SHP77 treated with DMSO at 0.1 percent for 48 hours (cell line): Measurements from ENCODE around the gene GNG10.
"Not testable (repeated sequence)": the region's sequence is repeated elsewhere in the genome, so short reads cannot be mapped to it uniquely, and the experiment has no call there.

Experiments
- DNase-seq: peaks from one replicate; lab custom pipeline; 2025; lab: John Stamatoyannopoulos, UW

The GNG10 gene

DNA sequence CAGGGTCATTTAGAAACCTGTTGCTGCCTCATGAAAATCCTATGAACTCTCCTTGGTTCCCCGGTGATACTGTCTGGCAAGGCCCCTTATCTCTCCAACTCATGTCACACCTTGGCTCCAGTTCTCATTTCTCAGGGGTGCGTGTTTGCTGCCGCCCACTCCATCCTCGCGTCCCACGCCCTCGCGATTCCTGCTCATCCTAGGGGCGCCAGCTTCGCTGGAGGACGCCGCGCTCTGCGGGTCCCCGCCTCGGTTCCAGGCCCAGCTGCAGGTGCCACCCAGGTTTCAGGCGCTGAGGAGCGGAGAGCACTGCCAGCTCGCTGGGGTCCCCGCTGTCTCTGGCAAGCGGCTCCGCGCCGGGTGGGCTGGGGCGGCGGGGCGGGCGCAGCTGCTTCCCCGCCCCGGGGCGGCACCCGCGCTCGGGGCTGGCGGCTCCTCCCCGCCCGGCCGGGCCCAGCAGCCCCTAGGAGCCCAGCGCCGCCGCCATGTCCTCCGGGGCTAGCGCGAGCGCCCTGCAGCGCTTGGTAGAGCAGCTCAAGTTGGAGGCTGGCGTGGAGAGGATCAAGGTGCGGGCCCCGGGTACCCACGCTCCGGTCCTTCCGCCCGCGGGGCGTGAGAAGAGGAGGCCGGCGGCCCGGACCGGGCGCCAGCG lies at the start of gene GNG10:
GNG10 (plus strand) TSS at position 456 of the 652 bp plus-strand sequence; CDS start at position 486, 30 bp downstream.
- DNase-seq: no peak

DNA sequence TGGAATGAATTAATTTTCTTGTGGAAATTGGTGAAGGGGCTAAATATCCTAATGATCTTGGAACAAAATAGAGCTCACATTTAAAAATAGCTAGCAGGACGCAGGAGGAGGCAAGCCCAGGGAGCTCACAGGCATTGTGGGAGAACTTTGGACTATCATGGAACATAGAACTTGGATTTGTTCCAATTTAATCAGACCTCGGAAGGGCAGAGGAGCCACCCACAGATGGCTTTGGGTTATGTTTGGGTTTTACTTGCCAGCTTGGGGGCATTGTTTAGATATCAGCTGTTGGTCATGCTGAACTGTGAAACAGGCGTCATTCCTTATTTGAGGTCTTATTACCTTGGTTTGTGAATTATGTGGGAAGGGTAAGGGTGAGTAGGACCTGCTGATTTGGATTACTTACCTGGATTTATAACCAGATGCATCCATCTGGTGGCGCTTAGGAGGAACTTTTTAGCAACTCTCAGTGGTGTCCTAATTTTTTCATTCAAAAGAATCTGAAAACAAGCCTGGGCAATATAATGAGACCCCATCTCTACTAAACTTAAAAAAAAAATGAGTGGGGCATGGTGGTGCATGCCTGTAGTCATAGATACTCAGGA lies 47.9 kb upstream of the GNG10 start:
- no peak for DNase-seq

DNA sequence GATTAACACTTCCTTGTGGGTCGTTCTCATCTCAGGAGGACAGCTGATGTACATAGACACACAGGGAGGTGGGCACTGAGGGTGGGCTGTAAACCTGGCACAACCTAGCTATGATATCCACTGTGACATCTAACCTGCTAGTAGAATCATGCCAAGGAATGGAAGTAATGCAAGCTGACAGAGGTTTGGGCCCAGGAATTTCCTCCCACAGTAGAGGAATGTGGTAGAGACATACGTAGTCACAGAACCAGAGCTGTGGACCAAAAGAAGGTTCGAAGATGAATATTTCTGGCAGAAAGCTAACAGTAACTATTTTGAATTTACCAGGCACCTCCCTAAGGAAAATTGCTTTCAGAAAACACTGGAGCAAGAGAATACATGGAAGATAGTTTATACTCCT lies 45.5 kb upstream of the GNG10 start:
- DNase-seq: no peak

DNA sequence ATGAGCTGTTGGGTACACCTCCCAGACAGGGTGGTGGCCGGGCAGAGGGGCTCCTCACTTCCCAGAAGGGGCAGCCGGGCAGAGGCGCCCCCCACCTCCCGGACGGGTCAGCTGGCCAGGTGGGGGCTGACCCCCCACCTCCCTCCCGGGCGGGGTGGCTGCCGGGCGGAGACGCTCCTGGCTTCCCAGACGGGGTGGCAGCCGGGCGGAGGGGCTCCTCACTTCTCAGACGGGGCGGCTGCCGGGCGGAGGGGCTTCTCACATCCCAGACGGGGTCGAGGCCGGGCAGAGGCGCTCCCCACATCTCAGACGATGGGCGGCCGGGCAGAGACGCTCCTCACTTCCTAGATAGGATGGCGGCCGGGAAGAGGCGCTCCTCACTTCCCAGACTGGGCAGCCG lies 44.1 kb upstream of the GNG10 start:
- DNase-seq: not testable (repeated sequence)

DNA sequence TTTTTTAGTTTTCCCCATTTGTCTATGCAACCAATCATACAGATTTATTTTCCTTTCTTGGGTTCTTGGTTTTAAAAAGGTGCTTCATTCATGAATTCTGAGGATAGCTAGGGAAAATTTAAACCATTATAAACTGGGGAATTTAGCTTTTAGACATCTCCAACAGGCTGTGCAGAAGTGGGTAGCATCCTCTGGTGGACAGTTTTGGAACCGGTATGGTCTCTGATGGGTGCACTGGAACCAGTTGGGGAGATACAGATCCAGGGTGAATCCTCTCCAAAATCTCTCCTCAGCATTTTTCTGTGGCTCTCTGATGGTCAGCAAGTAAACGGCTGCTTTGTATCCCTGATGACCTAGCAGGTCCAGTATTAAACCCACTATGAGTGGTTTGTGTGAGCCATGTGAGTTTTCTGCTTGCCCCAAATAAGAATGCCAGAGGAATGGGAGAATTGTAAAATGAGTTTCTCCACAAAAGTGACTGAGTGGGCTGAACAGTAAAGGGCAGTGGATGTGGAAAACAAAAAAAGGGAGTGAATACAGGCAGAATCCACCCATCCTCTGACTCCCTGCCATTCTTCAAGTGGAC lies 39.4 kb upstream of the GNG10 start:
- DNase-seq: no peak

GRCh38 chr9:111622626-111623025 lies 38.8 kb upstream of the GNG10 start:
- no peak for DNase-seq

GRCh38 chr9:111627260-111627963 lies 34.0 kb upstream of the GNG10 start:
- DNase-seq: no peak

DNA sequence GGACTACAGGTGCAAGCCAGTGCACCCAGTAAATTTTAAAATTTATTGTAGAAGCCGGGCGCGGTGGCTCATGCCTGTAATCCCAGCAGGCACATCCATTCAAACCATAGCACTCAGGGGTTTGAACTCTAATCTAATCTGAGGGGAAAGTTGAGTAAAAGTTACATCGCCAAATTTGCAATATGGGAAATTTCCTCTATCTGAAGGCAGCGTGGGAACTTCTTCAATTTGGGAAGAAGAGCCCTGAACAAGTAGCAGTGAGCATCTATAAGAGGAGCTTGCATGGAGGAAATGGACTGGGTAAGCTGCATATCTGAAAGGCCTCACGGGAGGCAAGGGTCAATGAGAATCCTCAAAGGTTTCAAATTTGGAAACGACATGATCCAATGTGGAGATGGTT lies 33.0 kb upstream of the GNG10 start:
- DNase-seq: no peak

- DNase-seq: no peak
Observed at GRCh38 chr9:111630182-111630963, 31.0 kb upstream of the GNG10 start.

- no peak for DNase-seq
Observed at GRCh38 chr9:111630964-111631213, 30.5 kb upstream of the GNG10 start.

DNA sequence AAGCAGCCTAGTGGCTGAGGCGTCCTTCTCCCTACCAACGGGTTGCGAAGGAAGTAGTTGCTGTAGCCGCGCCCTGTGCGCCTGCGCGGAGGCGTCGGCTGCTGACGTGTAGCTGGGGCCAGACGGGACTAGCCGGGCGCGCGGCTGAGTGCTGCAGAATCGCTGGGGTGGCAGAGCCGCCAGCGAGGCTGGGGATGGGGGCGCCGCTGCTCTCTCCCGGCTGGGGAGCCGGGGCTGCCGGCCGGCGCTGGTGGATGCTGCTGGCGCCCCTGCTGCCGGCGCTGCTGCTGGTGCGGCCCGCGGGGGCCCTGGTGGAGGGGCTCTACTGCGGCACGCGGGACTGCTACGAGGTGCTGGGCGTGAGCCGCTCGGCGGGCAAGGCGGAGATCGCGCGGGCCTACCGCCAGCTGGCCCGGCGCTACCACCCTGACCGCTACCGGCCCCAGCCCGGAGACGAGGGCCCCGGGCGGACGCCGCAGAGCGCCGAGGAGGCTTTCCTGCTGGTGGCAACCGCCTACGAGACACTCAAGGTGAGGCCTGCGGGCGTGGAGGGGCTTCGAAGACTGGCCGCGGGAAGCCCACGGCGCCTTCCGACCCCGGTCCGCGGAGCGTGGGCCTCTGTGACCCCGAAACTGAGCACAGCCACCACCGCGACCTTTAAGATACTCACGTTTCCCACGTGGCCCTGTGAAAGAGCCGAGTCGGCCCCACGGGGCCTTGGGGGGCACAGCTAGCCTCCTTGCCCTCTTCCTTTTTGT lies 30.0 kb upstream of the GNG10 start, which contains the start of gene DNAJC25:
DNAJC25 (plus strand) TSS at position 121 of the 758 bp plus-strand sequence; CDS start at position 195, 74 bp downstream.
- DNase-seq: peak; percentile 97

GRCh38 chr9:111632060-111632459 lies 29.3 kb upstream of the GNG10 start:
- DNase-seq: no peak

- DNase-seq: no peak
Observed at GRCh38 chr9:111632695-111633388, 28.6 kb upstream of the GNG10 start.

GRCh38 chr9:111633389-111633736 lies 28.0 kb upstream of the GNG10 start:
- DNase-seq: no peak

- DNase-seq: no peak
Observed at GRCh38 chr9:111634860-111635259, 26.5 kb upstream of the GNG10 start.

- no peak for DNase-seq
Observed at GRCh38 chr9:111637421-111637950, 23.9 kb upstream of the GNG10 start.

GRCh38 chr9:111644195-111644772 lies 17.1 kb upstream of the GNG10 start:
- DNase-seq: no peak

DNA sequence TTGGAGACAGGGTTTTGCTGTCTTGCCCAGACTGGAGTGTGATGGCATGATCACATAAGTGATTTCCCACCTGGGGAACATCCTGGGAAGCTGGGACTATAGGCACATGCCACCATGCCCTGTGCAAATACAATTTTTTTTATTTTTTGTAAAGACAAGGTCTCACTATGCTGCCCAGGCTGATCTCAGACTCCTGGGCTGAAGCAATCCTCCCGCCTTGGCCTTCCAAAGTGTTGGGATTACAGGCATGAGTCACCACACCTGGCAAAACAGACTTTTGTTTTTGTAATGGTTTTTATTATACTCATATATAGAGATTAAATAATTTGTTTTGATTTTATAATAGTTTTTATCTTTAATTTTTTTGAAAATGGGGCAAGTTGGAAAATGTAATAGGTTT lies 15.6 kb upstream of the GNG10 start:
- DNase-seq: no peak

GRCh38 chr9:111646417-111646816 lies 15.0 kb upstream of the GNG10 start:
- no peak for DNase-seq

- no peak for DNase-seq
Observed at GRCh38 chr9:111648066-111648465, 13.3 kb upstream of the GNG10 start.
